HepG2 (cell line): ENCODE data around the gene TANGO2. TPM values are rescaled to one million over a fixed set of nuclear protein-coding genes. Genes with fewer than 3 reads are reported as not detected.

ENCODE experiments used
- ATAC-seq: fragments of 200-7000 bp; cut with Tn5 transposase; 3 replicates; pipeline ENCODE4 v1.9.1; 2020; ENCODE audit warnings: mild to moderate bottlenecking, moderate library complexity
- BruUV-seq: library from RNA; stranded (reverse); fragments of 400-500 nt; replicated peaks from 2 replicates; lab custom pipeline; 2021; lab: Mats Ljungman, UMichigan
- CTCF ChIA-PET: fragments of 300-600 bp; formaldehyde crosslinking; extraction: SDS; loops from one replicate; lab custom pipeline; 2021; ENCODE audit warnings: low total read pairs, inconsistent platforms, low intra/inter-chr PET ratio; lab: Yijun Ruan, JAX
- POLR2A ChIA-PET: fragments of 350-600 bp; sonication (Branson Sonifier 250); formaldehyde crosslinking; loops from one replicate; lab custom pipeline; 2020; ENCODE audit warnings: antibody characterized with exemption, inconsistent platforms; lab: Yijun Ruan, JAX
- DNase-seq: peaks from one replicate; pipeline ENCODE4 v3.0.0-alpha.2; 2015; ENCODE audit warnings: low spot score
- FAIRE-seq: peaks from 3 replicates; lab custom pipeline; 2011; peaks lifted over from hg19 to GRCh38; lab: Jason Lieb, UNC
- H2AFZ ChIP-seq: one replicate; pipeline ENCODE4 v1.6.1; 2011; ENCODE audit warnings: low read length, inconsistent platforms
- H3K27ac ChIP-seq: fragments of 300-600 bp; 3 replicates; pipeline ENCODE4 v1.8.0; 2011; ENCODE audit warnings: mixed run types, mild to moderate bottlenecking, mixed read lengths, low read length, inconsistent platforms; ENCODE audit not compliant: insufficient read depth; ENCODE audit errors: extremely low read length
- H3K27me3 ChIP-seq, 2 experiments: fragments of 200-600 bp in 1 of 2; 2 replicates in 1 of 2; 3 replicates in 1 of 2; pipeline versions ENCODE4 v1.6.0 to v1.8.0; 2011; ENCODE audit warnings: low read length in 2 of 2, mild to moderate bottlenecking in 2 of 2, moderate library complexity in 2 of 2, inconsistent platforms in 1 of 2; ENCODE audit not compliant: insufficient read depth in 2 of 2, control insufficient read depth in 1 of 2
- H3K36me3 ChIP-seq, 2 experiments: fragments of 200-600 bp in 1 of 2; replicated peaks in 1 of 2; 2 replicates in 1 of 2; 3 replicates in 1 of 2; pipeline versions ENCODE4 v1.5.1 to v1.8.0; 2011; ENCODE audit warnings: low read length in 2 of 2, inconsistent platforms in 1 of 2; ENCODE audit not compliant: insufficient read depth in 2 of 2, control insufficient read depth in 1 of 2
- H3K4me1 ChIP-seq: 2 replicates; pipeline ENCODE4 v1.5.1; 2012; ENCODE audit warnings: low read length, inconsistent platforms; ENCODE audit not compliant: insufficient read depth
- H3K4me2 ChIP-seq: 2 replicates; pipeline ENCODE4 v1.6.0; 2011; ENCODE audit warnings: low read depth, low read length, inconsistent platforms
- H3K4me3 ChIP-seq, 3 experiments: fragments of 200-600 bp in 1 of 3; sonication (generic), shearing (Covaris generic) in 1 of 3; replicated peaks in 1 of 3; 2 replicates each; pipeline ENCODE4 v1.5.1; 2011 to 2016; ENCODE audit warnings: low read length in 3 of 3, inconsistent platforms in 2 of 3, low read depth in 2 of 3, mild to moderate bottlenecking in 2 of 3, control low read depth in 1 of 3, mixed read lengths in 1 of 3; ENCODE audit not compliant: insufficient read depth in 1 of 3
- H3K79me2 ChIP-seq: one replicate; pipeline ENCODE4 v1.6.1; 2011; ENCODE audit warnings: low read length, inconsistent platforms; ENCODE audit not compliant: insufficient read depth
- H3K9ac ChIP-seq: 2 replicates; pipeline ENCODE4 v1.6.0; 2011; ENCODE audit warnings: mild to moderate bottlenecking, low read depth, low read length, inconsistent platforms; ENCODE audit not compliant: insufficient read depth
- H3K9me3 ChIP-seq: 2 replicates; pipeline ENCODE4 v1.5.1; 2012; ENCODE audit warnings: mild to moderate bottlenecking, low read length
- H4K20me1 ChIP-seq: 2 replicates; pipeline ENCODE4 v1.6.0; 2011; ENCODE audit warnings: inconsistent platforms, mild to moderate bottlenecking, low read length, moderate library complexity; ENCODE audit not compliant: insufficient read depth
- in situ Hi-C: cut with HindIII; loops from 2 replicates; pipeline ENCODE4 v1.10.0; 2017; ENCODE audit warnings: low pct_unique_long_range_greater_than_20kb; ENCODE audit not compliant: extremely low pct_ligation_motif_present
- intact Hi-C: fragments of 100-400 bp; cut with micrococcal nuclease; formaldehyde crosslinking; loops from one replicate; pipeline ENCODE4 v1.10.0; 2022; ENCODE audit not compliant: unreplicated experiment
- polyA plus RNA-seq, 8 experiments: library from polyadenylated mRNA; depleted of rRNA in 3 of 8; stranded (reverse) in 7 of 8; unstranded in 1 of 8; fragments of >200 nt; fragmentation: Illumina TruSeq in 4 of 8; extraction: Trizol in 4 of 8; gene quantifications; 2 replicates each; pipeline versions ENCODE4 v1.2.1 to v1.2.3, GENCODE V29; 2011 to 2016; ENCODE audit warnings: low read depth in 4 of 8, missing spikeins in 1 of 8, mixed read lengths in 1 of 8; ENCODE audit not compliant: insufficient read depth in 1 of 8
- total RNA-seq, 5 experiments: library from RNA; depleted of rRNA; stranded (reverse); fragments of >200 nt; fragmentation: Illumina TruSeq; extraction: Trizol; gene quantifications; 2 replicates each; pipeline ENCODE4 v1.2.3, GENCODE V29; 2016; ENCODE audit warnings: low read depth in 1 of 5
- TF ChIP-seq, protein P1 (sequence below): sonication (generic); formaldehyde crosslinking; IDR thresholded peaks from 2 replicates; pipeline ENCODE4 v1.4.0; 2020; ENCODE audit warnings: missing genetic modification reagents

Gene TANGO2
- total and polyA plus RNA-seq, 2 of the 13 experiments (the other 11 are each of a cell fraction or from before 2014, with no cell fraction given) = 12.9 to 14.8 TPM

DNA sequence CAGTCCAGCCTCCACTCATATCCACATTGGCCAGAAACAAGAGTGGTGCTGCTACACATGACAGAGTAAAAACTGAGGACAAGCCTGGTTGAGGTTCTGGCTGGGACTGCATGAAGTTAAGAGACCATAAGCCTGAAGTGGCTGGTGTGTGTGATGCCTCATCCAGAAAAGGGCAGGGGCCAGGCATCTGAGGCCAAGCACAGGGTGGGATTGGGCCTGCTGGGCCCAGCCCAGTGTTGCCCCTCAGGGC, 29.6 kb upstream of the TANGO2 start:
- in situ Hi-C loops (no loop called here), intact Hi-C loops (no loop called here)
- H4K20me1 ChIP-seq = peaks cover 2% of the 10 kb centered on the region; the same call in 1 of the 2 replicates
- peaks cover 8% of the 10 kb centered on the region for H3K4me1 ChIP-seq
- BruUV-seq = no TSS peak
- POLR2A ChIA-PET = no interaction called here
- no peaks in the 10 kb centered on the region for H3K9me3 ChIP-seq
- DNase-seq (no peak), ATAC-seq (no peak), FAIRE-seq (no peak)
- no peaks in the 10 kb centered on the region; a peak in 1 of 5 replicates for H3K36me3 ChIP-seq
- H3K27me3 ChIP-seq = no peaks in the 10 kb centered on the region
- CTCF ChIA-PET = no interaction called here
- no peak overlapping the region for H3K27ac ChIP-seq
- H2AFZ ChIP-seq = no peak overlapping the region
- H3K79me2 ChIP-seq = no peaks in the 10 kb centered on the region
- H3K9ac ChIP-seq = no peak overlapping the region
- no peak overlapping the region for H3K4me3 ChIP-seq
- no peak overlapping the region for H3K4me2 ChIP-seq
- TF ChIP-seq, protein P1, sequence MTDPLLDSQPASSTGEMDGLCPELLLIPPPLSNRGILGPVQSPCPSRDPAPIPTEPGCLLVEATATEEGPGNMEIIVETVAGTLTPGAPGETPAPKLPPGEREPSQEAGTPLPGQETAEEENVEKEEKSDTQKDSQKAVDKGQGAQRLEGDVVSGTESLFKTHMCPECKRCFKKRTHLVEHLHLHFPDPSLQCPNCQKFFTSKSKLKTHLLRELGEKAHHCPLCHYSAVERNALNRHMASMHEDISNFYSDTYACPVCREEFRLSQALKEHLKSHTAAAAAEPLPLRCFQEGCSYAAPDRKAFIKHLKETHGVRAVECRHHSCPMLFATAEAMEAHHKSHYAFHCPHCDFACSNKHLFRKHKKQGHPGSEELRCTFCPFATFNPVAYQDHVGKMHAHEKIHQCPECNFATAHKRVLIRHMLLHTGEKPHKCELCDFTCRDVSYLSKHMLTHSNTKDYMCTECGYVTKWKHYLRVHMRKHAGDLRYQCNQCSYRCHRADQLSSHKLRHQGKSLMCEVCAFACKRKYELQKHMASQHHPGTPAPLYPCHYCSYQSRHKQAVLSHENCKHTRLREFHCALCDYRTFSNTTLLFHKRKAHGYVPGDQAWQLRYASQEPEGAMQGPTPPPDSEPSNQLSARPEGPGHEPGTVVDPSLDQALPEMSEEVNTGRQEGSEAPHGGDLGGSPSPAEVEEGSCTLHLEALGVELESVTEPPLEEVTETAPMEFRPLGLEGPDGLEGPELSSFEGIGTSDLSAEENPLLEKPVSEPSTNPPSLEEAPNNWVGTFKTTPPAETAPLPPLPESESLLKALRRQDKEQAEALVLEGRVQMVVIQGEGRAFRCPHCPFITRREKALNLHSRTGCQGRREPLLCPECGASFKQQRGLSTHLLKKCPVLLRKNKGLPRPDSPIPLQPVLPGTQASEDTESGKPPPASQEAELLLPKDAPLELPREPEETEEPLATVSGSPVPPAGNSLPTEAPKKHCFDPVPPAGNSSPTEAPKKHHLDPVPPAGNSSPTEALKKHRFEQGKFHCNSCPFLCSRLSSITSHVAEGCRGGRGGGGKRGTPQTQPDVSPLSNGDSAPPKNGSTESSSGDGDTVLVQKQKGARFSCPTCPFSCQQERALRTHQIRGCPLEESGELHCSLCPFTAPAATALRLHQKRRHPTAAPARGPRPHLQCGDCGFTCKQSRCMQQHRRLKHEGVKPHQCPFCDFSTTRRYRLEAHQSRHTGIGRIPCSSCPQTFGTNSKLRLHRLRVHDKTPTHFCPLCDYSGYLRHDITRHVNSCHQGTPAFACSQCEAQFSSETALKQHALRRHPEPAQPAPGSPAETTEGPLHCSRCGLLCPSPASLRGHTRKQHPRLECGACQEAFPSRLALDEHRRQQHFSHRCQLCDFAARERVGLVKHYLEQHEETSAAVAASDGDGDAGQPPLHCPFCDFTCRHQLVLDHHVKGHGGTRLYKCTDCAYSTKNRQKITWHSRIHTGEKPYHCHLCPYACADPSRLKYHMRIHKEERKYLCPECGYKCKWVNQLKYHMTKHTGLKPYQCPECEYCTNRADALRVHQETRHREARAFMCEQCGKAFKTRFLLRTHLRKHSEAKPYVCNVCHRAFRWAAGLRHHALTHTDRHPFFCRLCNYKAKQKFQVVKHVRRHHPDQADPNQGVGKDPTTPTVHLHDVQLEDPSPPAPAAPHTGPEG = no peak
